GM19035 (cell line): ENCODE measurements around the gene CALD1.

Experiments used
- ATAC-seq: cut with Tn5 transposase; IDR thresholded peaks from one replicate; pipeline ENCODE4 v1.9.1; 2021; ENCODE audit not compliant: unreplicated experiment

The CALD1 gene

DNA sequence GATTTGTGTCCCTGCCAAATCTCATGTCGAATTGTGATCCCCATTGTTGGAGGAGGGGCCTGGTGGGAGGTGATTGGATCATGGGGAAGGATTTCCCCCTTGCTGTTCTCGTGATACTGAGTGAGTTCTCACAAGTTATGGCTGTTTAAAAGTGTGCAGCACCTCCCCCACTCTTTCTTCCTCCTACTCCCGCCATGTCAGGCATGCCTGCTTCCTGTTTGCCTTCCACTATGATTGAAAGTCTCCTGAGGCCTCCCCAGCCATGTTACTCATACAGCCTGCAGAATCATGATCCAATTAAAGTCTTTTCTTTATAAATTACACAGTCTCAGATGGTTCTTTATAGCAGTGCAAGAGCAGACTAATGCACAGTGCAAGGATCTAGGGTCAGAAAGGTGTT, 75.4 kb downstream of the CALD1 start:
- no peak for ATAC-seq

DNA sequence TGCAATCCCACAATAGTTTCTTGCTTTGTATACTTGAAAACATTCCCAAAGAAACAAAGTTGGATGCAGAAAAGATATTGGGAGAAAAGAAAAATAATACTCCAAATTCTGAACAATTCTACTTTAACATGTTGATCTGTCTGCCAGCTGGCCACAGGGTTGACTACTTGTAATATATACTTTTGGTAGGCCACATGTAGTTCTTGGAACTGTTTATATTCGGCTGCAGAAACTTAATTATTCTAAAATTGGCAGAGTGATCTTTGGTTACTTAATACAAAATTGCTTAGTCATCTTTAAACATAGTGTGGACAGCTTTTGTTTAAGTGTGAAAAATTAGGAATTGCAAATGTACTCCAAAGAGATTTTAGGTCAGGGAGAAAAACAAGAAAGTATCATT, 76.0 kb downstream of the CALD1 start:
- ATAC-seq = no peak

DNA sequence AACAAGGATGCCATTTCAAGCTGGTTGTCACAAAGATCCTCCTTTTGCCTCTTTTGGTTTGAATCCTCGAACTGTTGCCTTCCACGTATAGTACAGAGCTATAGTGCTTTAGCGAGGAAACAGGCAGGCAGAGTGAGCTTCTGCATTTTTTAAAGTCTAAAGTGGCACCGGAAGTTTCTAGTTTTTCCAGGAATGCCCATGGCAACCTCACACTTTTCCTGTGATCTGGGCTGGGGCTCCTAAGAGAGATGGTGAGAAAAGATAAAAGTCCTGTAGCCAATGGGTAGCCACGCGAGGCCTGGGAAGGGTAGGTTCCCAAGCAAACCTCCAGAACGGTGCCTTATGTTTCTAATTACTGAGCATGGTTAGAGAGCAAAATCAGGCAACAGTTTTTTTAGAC, 76.7 kb downstream of the CALD1 start:
- ATAC-seq = no peak

DNA sequence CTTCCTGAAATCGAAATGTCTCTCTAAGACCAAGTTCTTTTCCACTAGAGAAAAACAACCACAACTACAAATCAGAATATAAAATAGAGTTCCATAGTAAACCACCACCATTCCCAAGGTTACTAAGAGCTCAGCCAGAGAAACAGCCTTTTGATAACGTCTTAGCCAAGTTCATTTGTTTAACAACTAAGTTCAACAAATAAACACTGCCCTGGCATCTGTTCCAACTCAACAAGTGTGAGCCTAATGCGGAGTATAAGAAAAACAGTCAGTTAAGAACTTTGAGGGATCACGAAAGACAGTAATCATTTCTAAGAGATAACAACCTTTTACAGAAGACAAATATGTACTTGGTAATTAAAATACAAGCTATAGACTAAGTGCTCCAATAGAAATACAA, 77.3 kb downstream of the CALD1 start:
- no peak for ATAC-seq

DNA sequence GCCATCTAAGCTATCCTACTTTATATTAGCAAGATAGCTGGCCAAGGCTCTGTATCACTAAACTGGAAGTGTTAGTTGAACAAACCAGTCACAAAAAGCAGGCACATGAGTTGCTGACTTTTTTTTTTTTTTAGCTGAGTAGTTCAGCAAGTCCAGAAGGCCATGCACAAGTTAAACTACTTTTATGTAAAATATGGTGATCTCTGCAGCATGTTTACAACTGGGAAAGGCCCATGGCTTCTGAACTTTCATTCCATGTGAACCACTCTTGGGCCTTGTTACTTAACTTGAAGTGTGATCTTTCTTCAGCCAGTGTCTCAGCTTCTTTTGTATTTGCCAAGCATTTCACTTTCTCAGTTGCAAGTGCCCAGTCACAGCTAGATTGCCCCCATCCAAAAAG, 78.5 kb downstream of the CALD1 start:
- ATAC-seq = no peak

DNA sequence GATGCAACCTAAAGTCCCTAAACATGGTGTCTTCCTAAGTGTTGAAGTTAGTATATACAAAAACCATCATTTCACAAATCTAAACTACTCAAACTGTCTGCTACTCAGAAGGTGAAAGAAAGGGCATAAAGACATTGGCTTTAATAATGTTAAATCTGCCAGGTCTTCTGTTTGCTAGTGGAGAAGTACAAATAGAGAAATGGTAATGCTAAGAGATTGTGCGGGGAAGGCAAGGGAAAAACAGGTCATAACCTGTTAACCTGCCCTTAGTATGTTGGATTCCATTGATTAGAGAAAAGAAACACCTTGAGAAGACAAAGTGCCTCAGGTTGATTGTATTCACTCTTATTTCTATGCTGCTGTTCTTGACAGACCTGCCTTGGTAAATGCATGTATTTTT, 80.3 kb downstream of the CALD1 start:
- ATAC-seq = no peak

DNA sequence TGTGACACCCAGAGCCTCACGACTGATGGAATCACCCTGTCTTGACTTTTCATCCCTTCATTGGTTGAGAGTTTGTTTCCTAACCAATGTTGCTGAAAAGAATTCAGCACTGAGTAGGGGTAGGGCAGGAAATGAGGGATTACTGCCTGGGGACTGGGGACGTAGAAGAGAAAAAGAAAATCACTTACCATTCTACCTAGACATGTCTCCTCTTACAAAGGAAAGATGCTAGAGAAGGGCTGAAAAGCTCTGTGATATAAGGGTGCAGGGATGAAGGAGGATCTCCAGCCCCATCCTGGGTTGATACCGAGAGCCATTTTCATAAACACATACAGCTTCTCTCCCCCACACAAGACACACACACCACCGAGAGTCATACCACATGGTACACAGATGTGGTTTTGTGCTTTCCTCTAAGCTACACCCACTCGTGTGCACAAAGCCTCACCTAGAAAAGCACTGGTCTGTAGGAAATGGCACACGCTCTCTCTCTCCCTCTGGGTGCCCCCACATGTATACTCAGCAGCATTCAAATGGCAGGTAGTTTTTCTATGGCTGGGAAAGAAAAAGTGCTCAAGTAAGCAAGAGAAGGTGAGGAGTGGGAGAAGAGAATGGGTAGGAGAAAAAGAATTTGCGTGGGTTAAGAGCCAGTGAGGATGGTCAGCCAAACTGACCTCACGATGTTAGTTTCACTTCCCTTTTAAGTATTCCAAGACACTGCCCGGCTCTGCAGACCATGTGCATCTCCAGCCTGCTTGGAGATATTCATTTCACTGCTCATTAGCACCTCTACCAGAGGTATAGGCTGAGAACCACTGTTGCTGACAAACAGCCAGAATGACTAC, 85.8 kb downstream of the CALD1 start:
- ATAC-seq = peak; percentile 80

DNA sequence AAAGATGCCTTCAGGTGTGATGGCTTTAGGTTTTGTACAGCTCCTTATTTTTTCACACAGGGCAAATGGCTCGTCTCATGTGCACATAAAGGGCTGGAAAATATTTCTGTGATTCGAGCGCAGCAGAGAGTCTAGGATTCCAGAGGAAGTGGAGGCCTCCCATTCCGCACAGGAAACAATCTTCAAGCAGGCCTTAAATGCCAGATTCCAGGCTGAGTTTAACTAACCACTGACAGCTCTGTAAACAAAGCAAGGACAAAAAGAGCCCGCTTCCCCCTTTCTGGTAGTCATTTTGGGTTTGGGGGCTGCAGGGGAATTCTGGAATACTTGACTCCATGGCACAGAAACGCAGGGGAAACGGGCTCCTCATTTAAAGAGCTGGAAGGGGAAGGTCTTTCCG, 87.2 kb downstream of the CALD1 start:
- no peak for ATAC-seq

DNA sequence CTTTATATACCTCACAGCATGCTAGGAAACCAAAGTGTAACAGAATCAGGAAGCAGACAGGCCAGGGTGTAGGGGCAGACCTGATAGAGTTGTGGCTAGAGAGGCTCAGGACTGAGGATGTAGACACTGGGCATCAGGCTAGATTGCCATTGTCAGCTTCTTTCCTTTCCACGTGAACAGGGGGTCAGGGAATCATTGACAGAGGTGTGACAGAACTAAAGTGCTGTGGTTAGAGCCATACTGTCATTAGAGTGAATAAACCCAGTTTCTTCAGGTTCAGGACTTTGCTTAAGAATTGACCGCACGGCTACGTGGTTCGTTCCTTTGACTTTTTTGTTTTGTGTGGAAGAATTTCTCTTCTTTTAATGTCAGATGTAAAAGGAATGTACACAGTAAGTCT, 90.7 kb downstream of the CALD1 start:
- no peak for ATAC-seq

DNA sequence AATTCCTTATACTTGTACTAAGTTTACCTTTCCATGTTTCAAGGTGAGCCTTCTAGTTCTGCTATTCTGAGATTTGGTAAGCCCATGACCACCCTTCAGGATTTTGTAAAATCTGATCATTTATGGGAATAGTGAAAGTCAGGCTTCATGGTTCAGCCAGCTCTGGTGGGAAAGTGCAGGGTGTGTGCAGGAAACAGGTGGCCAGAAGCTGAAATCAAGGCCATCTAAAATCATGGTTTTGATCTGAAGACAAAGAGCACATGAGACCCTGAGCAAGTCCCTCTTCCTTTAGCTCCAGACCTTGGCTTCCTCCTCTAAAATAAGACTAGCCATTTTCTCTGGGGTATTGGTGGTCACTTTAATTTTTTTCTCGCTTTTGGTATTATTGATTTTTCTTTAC, 91.3 kb downstream of the CALD1 start:
- no peak for ATAC-seq

DNA sequence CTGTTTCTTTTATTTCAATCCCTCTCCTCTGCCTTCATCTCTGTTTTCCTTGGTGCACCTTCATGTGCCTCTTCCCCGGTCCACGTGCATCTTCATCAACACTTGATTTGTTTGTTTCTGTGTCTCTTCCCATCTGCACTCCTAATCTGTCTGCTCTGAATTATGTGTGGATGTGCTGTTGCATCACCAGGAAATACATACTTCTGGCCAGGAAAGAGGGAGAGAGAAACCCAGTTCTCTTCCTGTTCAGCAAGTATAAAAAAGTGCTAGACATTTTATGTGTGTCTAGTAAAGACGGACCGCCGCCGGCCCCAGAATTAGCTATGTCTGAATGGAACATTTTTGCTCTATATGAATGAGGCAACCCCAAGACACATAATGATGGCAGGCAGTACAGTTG, 93.8 kb downstream of the CALD1 start:
- ATAC-seq = no peak

DNA sequence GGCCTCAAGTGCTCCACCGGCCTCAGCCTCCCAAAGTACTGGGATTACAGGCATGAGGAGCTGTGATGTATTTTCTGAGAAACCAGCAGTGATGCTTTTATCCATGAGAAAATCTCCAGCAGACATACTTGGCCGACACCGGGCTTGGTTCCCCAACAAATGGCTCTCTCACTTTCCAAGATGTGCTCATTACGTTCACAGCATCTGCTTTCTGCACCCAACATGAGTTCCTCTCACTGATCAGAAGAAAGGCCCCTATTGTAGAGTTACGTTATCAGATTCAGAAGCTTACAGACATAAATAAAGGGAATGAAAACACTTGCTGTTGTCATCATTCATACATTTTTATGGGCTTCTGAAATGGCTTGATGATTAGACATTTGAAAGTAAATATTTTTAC, 95.0 kb downstream of the CALD1 start:
- no peak for ATAC-seq

DNA sequence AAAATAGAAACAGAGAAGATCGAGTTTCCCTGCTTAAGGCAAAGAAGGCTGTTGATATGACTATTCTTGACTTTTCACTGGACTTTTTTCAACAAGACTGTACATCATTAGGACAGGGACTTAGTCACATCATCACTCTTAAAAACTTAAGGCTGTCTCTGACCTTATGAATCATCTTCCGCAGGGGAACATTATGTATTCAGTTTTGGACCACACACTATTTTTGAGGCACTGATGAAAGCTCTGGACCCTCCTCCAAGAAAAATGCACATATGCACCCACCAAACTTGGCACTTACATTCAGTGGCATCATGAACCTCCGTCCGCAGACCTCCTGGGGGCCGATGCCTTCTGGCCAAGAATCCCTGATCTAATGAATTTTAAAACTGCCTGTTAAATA, 96.4 kb downstream of the CALD1 start:
- no peak for ATAC-seq

DNA sequence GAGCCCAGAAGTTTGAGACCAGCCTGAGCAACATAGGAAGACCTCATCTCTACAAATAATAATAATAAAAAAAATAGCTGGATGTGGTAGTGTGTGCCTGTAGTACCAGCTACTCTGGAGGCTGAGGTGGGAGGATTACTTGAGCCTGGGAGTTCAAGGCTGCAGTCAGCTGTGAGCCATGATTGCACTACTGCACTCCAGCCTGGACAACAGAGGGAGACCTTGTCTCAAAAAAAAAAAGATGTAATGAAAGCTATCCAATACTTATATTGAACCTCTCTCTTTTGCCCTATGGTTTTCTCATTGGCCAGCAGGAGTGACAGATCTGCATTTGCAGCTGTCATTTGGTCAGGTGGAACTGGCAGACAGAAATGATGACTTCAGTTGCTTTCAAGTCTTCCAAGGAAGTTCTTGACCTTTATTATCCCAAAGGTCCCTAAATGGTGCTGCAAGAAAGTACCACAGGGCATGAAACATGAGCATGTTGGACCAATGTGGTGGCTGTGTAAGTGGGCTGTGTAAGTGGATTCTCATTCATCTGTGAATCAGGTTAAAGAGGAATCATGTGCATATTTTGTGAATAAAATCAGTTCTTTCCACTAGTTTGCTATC, 99.4 kb downstream of the CALD1 start:
- ATAC-seq = no peak

DNA sequence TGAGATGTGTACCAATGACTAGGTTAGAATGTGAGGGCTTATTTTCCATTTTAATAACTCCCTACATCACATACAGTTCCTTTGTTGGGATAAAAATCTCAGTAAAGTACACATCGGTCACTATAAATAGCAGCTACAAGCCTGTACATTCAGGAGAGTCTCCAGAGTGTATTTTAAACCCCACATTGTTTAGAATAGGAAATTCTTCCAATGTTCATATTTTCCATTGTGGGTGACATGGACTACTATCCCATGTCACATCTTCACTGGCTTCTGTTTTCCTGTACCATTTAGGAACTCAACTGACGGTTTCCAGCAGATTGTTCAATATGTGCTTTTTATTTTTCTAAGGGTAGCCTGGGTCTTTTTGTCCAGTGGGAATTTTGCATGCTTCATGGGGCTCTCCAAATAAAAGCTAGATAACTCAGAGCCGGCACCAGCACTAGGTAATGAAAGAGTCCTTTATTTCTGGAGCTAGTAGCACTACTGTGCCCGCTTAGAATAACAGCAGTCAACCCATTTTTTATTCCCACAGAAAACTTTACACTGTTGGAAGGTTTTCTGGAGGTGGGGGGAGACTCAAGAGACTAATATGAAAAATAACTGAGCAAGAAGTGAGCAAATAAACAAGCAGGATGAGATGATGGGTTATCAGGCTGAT, 100.5 kb downstream of the CALD1 start:
- no peak for ATAC-seq

DNA sequence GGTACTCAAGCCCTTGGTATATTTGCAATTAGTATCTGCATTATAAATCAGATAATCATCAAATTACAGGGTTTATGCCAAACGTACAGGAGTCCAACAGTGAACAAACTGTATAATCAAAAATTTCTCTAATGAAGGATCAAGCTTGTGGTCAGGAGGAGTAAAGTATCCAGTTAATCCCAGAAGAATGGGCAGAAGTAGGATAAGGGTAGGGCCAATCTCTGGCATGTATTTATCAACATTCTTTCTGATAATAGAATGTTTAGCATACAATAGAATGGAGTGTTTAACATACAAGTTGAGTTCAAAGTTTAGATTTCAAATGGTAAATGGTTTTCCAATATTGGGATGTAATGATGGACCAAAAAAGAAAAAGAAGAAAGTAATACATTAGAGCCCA, 103.0 kb downstream of the CALD1 start:
- no peak for ATAC-seq

DNA sequence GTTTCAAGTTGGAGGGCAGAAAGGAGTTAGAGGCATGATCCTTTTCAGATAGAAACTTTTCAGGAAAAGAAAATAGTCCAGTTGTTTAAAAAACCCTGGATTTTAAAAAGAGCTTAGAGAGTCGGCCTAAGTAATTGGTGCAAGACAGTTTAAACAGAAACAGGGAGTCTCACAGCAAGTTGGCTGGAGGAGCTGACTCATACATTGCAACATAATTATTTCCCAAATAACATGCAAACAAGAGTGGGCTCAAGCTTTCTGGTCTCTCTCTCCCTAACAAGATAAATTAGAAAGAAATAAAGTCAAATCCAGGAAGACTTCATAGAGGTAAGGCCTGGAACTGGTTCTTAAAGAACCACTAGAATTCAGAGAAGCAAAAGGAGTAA, 106.5 kb downstream of the CALD1 start:
- no peak for ATAC-seq

DNA sequence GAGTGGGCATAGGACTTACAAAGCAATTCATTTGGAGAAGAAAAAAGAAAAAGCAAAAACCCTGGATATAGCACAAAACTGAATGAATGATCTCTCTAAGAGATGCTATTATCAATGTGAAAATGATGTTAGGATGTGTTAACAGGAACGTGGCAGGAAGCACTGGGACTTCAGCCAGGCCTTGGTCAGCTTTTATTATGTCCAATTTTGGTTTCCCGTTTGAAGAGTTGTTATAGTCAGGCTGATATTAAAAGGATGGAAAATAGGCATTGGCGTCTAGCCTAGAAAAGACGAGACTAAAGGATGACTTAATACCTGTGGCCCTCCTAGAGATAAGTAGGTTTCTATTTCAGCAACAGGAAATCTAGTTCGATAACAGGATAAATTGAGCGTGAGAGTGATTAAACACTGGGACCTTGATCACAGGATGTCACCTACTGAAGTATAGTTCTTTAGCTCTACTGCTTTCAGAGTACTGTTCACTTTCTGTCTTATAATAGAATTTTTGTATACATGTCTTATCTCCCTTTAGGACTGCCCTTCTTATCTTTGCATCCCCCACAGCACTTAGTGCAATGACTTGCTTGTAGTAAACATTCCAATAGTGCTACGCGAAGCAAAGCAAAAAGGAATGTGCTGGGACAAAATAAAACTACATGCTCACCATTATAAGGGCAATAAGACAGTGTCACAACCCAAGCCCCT, 107.1 kb downstream of the CALD1 start:
- no peak for ATAC-seq

DNA sequence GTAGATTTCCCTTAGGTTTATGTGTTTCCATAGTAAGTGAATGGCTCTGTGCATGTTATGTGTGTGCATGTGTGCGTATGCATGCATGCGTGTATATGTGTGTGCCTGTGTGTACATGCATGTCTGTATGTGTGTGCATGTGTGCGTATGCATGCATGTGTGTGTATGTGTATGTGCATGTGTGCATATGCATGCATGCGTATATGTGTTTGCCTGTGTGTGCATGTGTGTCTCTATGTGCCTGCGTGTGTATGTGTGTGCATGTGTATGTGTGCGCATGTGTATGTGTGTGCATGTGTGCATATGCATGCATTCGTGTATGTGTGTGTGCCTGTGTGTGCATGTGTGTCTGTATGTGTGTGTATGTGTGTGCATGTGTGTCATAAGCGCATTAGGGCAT, 108.1 kb downstream of the CALD1 start:
- ATAC-seq = no peak

DNA sequence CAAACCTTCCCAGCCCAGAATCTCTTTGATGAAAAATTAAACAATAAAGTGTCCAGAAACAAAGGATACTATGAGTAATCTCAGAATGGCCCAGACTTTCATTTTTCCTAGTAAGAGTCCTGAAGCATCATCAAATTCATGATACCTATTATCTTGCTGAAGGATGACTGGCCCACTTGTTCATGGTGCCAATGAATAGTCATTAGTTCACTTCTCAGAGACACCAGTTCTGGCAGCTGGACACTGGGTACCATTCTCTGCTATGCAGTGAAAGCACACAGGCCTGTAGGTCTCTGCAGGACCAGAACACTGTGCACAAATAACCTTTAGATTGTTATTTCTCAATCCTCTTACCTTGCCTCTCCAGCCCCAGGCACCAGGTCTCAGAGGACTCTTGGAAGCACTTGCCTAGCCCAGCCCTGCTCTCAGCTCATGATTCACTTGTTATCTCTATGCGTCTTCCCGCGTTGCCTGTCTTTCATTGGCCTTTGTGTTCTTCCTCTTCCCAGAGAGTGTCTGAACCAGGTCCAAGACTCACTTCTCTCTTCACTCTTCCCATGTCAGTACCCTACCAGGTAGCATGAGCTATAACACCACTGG, 108.8 kb downstream of the CALD1 start:
- no peak for ATAC-seq
